ENCODE results near the gene LRRC41.

DNA sequence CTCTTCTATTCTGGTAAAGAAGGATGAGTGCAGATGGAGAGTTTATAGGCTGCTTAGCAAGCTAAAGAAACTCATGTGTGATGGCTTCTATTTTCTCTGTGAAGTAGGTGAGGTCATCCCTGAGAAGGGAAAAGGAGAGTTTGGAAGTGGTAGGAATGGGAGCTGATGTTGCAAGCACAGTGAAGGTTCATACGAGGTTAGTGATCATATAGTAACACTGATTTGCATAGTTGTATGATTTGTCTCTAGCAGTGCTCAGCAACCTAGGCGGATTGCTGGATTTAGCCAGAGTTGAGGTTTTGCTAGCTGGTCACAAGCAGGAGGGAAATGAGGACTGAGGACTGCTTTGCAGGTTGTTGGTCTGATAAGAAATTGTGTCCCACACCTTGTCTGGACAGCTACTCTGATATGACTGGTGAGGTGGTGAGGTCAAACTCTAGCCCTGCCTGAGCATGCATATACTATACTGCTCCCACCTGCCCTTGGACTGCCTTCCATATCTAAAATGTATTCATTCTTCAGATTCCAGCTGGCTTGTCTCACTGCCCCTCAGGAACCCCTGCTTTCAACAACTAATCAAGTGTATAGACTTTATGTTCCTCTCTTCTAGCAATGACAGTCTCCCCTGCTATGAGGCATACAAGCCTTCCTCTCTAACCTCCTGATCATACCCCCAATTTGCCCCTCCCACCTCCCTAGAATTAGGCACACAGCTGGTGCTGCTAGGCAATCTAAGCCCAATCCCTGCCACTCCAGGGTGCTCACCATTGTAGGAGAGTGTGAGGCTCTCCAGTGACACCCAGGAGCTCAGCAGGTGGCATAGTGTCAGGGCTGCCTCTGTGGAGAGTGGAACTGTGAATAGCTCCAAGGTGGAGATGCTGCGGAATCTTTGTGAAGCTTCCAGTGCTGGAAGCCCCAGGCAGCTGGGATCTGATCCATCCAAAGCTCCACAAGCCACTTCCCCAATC lies 18.5 kb downstream of the LRRC41 start:
- TF ChIP-seq, protein P1, sequence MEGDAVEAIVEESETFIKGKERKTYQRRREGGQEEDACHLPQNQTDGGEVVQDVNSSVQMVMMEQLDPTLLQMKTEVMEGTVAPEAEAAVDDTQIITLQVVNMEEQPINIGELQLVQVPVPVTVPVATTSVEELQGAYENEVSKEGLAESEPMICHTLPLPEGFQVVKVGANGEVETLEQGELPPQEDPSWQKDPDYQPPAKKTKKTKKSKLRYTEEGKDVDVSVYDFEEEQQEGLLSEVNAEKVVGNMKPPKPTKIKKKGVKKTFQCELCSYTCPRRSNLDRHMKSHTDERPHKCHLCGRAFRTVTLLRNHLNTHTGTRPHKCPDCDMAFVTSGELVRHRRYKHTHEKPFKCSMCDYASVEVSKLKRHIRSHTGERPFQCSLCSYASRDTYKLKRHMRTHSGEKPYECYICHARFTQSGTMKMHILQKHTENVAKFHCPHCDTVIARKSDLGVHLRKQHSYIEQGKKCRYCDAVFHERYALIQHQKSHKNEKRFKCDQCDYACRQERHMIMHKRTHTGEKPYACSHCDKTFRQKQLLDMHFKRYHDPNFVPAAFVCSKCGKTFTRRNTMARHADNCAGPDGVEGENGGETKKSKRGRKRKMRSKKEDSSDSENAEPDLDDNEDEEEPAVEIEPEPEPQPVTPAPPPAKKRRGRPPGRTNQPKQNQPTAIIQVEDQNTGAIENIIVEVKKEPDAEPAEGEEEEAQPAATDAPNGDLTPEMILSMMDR (IDR thresholded peaks at IDR 0.05): no peak
- no peak for TF ChIP-seq POLR2A (IDR thresholded peaks at IDR 0.05)
- TF ChIP-seq POLR2AphosphoS5 (IDR thresholded peaks at IDR 0.05): no peak

Data from breast epithelium (tissue), 3 donors.